Daoy (cell line): ENCODE measurements around the gene FURIN. TPM values are rescaled to one million over a fixed set of nuclear protein-coding genes. Genes with fewer than 3 reads are reported as not detected.

Experiments used
- total RNA-seq: library from RNA; depleted of rRNA; stranded (reverse); fragments of >200 nt; shearing (Covaris generic); gene quantifications from 2 replicates; pipeline ENCODE4 v1.2.3, GENCODE V29; 2014; rRNA removed

Gene FURIN
- total RNA-seq, 1 experiment from 2014 or later: 51.5 TPM

Other genes starting within 250 kb of the FURIN start
- 23.5 and 24.8 TPM in 2 replicates for gene BLM, start 151.2 kb upstream of the FURIN start, total RNA-seq
- gene FES, start 15.9 kb downstream of the FURIN start, total RNA-seq: 0.36 and 0.46 TPM in 2 replicates
- 2.1 and 8.2 TPM in 2 replicates for gene MAN2A2, start 34.7 kb downstream of the FURIN start, total RNA-seq
- gene HDDC3, start 64.0 kb downstream of the FURIN start, total RNA-seq: 10.2 and 17.6 TPM in 2 replicates
- 48.7 and 57.5 TPM in 2 replicates for gene UNC45A, start 66.7 kb downstream of the FURIN start, total RNA-seq
- gene RCCD1, start 86.3 kb downstream of the FURIN start, total RNA-seq: 13.6 and 19.8 TPM in 2 replicates
- 357 and 446 TPM in 2 replicates for gene PRC1, start 125.9 kb downstream of the FURIN start, total RNA-seq
- 11.3 and 17.0 TPM in 2 replicates for gene VPS33B, start 154.0 kb downstream of the FURIN start, total RNA-seq
- 0.15 and 1.1 TPM in 2 replicates for gene SV2B, start 231.7 kb downstream of the FURIN start, total RNA-seq